Trophoblast cell (in vitro differentiated cells and primary cell): ENCODE results near the gene CD19.

Source experiments
- DNase-seq, 2 donors: peaks; one replicate each; pipeline ENCODE4 v3.0.0-alpha.2; 2016
- H2AFZ ChIP-seq: 2 replicates; pipeline ENCODE4 v1.6.1; 2013; ENCODE audit warnings: low read length, moderate library complexity, mild to moderate bottlenecking; ENCODE audit not compliant: insufficient read depth, poor library complexity
- H2AK5ac ChIP-seq: 2 replicates; pipeline ENCODE4 v1.6.1; 2013; ENCODE audit warnings: mild to moderate bottlenecking, low read length
- H2BK120ac ChIP-seq: 2 replicates; pipeline ENCODE4 v1.6.1; 2013; ENCODE audit warnings: low read length, mild to moderate bottlenecking, moderate library complexity; ENCODE audit not compliant: insufficient read depth, poor library complexity
- H2BK12ac ChIP-seq: 2 replicates; pipeline ENCODE4 v1.6.1; 2013; ENCODE audit warnings: mild to moderate bottlenecking, low read length, moderate library complexity
- H2BK5ac ChIP-seq: 2 replicates; pipeline ENCODE4 v1.6.1; 2013; ENCODE audit warnings: low read length, low read depth, moderate library complexity, mild to moderate bottlenecking; ENCODE audit not compliant: poor library complexity
- H3K14ac ChIP-seq: 2 replicates; pipeline ENCODE4 v1.6.1; 2013; ENCODE audit warnings: mild to moderate bottlenecking, low read length
- H3K18ac ChIP-seq: 2 replicates; pipeline ENCODE4 v1.6.1; 2013; ENCODE audit warnings: mild to moderate bottlenecking, low read length
- H3K23ac ChIP-seq: 2 replicates; pipeline ENCODE4 v1.6.1; 2013; ENCODE audit warnings: low read length
- H3K27ac ChIP-seq: 2 replicates; pipeline ENCODE4 v1.5.1; 2013; ENCODE audit warnings: low read depth, mild to moderate bottlenecking, inconsistent platforms, low read length, moderate library complexity
- H3K27me3 ChIP-seq: 2 replicates; pipeline ENCODE4 v1.6.1; 2013; ENCODE audit warnings: inconsistent platforms, mild to moderate bottlenecking, low read length, moderate library complexity; ENCODE audit not compliant: insufficient read depth
- H3K36me3 ChIP-seq, 2 experiments: 1 replicate in 1 of 2; 2 replicates in 1 of 2; pipeline ENCODE4 v1.6.1; 2013; ENCODE audit warnings: low read length in 2 of 2, mild to moderate bottlenecking in 2 of 2, moderate library complexity in 1 of 2; ENCODE audit not compliant: insufficient read depth in 2 of 2, control insufficient read depth in 1 of 2
- H3K4ac ChIP-seq: 2 replicates; pipeline ENCODE4 v1.6.1; 2013; ENCODE audit warnings: low read depth, mild to moderate bottlenecking, low read length, moderate library complexity
- H3K4me1 ChIP-seq, 2 experiments: 1 replicate in 1 of 2; 2 replicates in 1 of 2; pipeline ENCODE4 v1.6.1; 2013; ENCODE audit warnings: low read length in 2 of 2, mild to moderate bottlenecking in 2 of 2, moderate library complexity in 1 of 2; ENCODE audit not compliant: insufficient read depth in 2 of 2, control insufficient read depth in 1 of 2
- H3K4me2 ChIP-seq: 2 replicates; pipeline ENCODE4 v1.6.1; 2013; ENCODE audit warnings: inconsistent platforms, mild to moderate bottlenecking, low read length, moderate library complexity
- H3K4me3 ChIP-seq: 2 replicates; pipeline ENCODE4 v1.5.1; 2013; ENCODE audit warnings: mild to moderate bottlenecking, low read depth, low read length, inconsistent platforms
- H3K79me1 ChIP-seq: one replicate; pipeline ENCODE4 v1.6.1; 2013; ENCODE audit warnings: low read length
- H3K79me2 ChIP-seq: 2 replicates; pipeline ENCODE4 v1.6.1; 2013; ENCODE audit warnings: low read length, mild to moderate bottlenecking; ENCODE audit not compliant: control insufficient read depth, insufficient read depth, poor library complexity
- H3K9ac ChIP-seq: 2 replicates; pipeline ENCODE4 v1.6.1; 2013; ENCODE audit warnings: mild to moderate bottlenecking, low read length
- H3K9me3 ChIP-seq: 2 replicates; pipeline ENCODE4 v1.6.1; 2013; ENCODE audit warnings: low read depth, mild to moderate bottlenecking, control low read depth, inconsistent platforms, low read length; ENCODE audit not compliant: insufficient read depth
- H4K12ac ChIP-seq: 2 replicates; pipeline ENCODE4 v1.6.1; 2013; ENCODE audit warnings: low read depth, mild to moderate bottlenecking, low read length, moderate library complexity
- H4K8ac ChIP-seq: 2 replicates; pipeline ENCODE4 v1.6.1; 2013; ENCODE audit warnings: low read depth, mild to moderate bottlenecking, low read length, moderate library complexity
- H4K91ac ChIP-seq: one replicate; pipeline ENCODE4 v1.6.1; 2013; ENCODE audit warnings: low read depth, mild to moderate bottlenecking, low read length, moderate library complexity
- WGBS: extraction: QIAGEN DNeasy Blood & Tissue Kit; methylation state at CpG from one replicate; pipeline ENCODE4 v1.1.7; 2013; ENCODE audit warnings: missing lambda C conversion rate; ENCODE audit not compliant: insufficient read length, insufficient coverage; ENCODE audit errors: extremely low coverage; 5-methylcytosine and 5-hydroxymethylcytosine counted together

Gene CD19

DNA sequence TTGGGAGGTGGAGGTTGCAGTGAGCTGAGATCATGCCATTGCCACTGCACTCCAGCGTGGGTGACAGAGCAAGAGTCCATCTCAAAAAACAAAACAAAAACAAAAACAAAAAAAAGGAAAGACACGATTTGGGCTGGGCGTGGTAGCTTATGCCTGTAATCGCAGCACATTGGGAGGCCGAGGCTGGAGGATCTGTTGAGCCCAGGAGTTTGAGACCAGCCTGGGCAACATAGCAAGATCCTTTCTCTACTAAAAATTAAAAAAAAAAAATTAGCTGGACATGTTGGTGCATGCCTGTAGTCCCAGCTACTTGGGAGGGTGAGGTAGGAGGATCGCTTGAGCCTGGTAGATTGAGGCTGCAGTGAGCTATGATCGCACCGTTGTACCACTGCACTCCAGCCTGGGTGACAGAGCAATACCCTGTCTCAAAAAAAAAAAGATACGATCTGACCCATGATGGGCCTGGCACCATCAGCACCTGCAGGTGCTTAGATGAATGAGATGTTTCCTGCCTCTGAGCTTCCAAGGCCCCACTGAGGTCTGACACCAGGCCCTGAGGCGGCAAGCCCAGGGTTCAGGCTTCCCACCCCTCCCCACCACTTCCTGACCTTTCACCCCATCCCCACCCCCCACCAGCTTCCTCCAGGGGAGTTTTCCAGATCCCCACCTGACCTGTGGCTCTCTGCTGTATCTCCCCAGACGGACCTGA, 31.7 kb upstream of the CD19 start:
- no peak for DNase-seq
- WGBS: no CpG with 5 or more reads among the region's 11 CpGs
- Histone ChIP-seq H2BK120ac (no peak overlapping the region), H4K8ac (no peak overlapping the region), H3K4me2 (no peak overlapping the region), H2AFZ (no peak overlapping the region), H3K4me3 (no peak overlapping the region), H3K4ac (no peak overlapping the region), H3K23ac (no peak overlapping the region), H2BK5ac (no peak overlapping the region), H3K79me2 (no peaks in the 10 kb centered on the region), H3K18ac (no peak overlapping the region), H2BK12ac (no peak overlapping the region), H2AK5ac (no peak overlapping the region), H3K14ac (no peak overlapping the region), H3K27ac (no peak overlapping the region), H4K91ac (no peak overlapping the region), H3K4me1 (peaks cover 4 to 6% of the 10 kb centered on the region in 2 experiments), H4K12ac (no peak overlapping the region), H3K27me3 (no peaks in the 10 kb centered on the region), H3K9ac (no peak overlapping the region), H3K36me3 (peaks cover 4 to 8% of the 10 kb centered on the region in 2 experiments), H3K9me3 (peaks cover 1% of the 10 kb centered on the region), H3K79me1 (no peaks in the 10 kb centered on the region)

DNA sequence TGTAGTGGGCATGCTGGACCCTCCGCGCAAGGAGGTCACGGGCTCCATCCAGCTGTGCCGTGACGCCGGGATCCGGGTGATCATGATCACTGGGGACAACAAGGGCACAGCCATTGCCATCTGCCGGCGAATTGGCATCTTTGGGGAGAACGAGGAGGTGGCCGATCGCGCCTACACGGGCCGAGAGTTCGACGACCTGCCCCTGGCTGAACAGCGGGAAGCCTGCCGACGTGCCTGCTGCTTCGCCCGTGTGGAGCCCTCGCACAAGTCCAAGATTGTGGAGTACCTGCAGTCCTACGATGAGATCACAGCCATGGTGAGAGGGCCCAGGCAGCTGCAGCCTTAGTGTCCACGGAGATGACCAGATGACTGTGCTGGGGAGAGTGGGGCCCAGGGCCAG, 31.2 kb upstream of the CD19 start:
- no peak overlapping the region for H2BK12ac ChIP-seq
- H3K14ac ChIP-seq: no peak overlapping the region
- no peak overlapping the region for H2BK5ac ChIP-seq
- no peak overlapping the region for H3K9ac ChIP-seq
- no peaks in the 10 kb centered on the region for H3K79me1 ChIP-seq
- no peak overlapping the region for H2BK120ac ChIP-seq
- H3K4me3 ChIP-seq: no peak overlapping the region
- no peak overlapping the region for H4K91ac ChIP-seq
- no peak overlapping the region for H3K18ac ChIP-seq
- H3K4me2 ChIP-seq: no peak overlapping the region
- H3K23ac ChIP-seq: no peak overlapping the region
- H3K9me3 ChIP-seq: peaks cover 1% of the 10 kb centered on the region
- no peaks in the 10 kb centered on the region for H3K27me3 ChIP-seq
- WGBS: no CpG with 5 or more reads among the region's 25 CpGs
- H4K8ac ChIP-seq: no peak overlapping the region
- no peak overlapping the region for H2AK5ac ChIP-seq
- H4K12ac ChIP-seq: no peak overlapping the region
- H2AFZ ChIP-seq: no peak overlapping the region
- no peaks in the 10 kb centered on the region for H3K79me2 ChIP-seq
- H3K4ac ChIP-seq: no peak overlapping the region
- no peak for DNase-seq
- peaks cover 4 to 6% of the 10 kb centered on the region in 2 experiments for H3K4me1 ChIP-seq
- H3K36me3 ChIP-seq: peaks cover 4 to 12% of the 10 kb centered on the region in 2 experiments
- no peak overlapping the region for H3K27ac ChIP-seq

DNA sequence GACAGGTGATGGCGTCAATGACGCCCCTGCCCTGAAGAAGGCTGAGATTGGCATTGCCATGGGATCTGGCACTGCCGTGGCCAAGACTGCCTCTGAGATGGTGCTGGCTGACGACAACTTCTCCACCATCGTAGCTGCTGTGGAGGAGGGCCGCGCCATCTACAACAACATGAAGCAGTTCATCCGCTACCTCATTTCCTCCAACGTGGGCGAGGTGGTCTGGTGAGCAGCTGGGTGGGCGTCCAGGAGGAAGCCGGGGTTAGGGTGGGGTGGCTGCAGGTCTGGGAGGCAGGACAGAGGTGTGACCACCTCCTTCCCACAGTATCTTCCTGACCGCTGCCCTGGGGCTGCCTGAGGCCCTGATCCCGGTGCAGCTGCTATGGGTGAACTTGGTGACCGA, 29.9 kb upstream of the CD19 start:
- Histone ChIP-seq H4K12ac (no peak overlapping the region), H2BK5ac (no peak overlapping the region), H3K4me1 (peaks cover 4 to 6% of the 10 kb centered on the region in 2 experiments), H4K8ac (no peak overlapping the region), H3K27me3 (no peaks in the 10 kb centered on the region), H2BK12ac (no peak overlapping the region), H3K14ac (no peak overlapping the region), H3K36me3 (peaks cover 4 to 18% of the 10 kb centered on the region in 2 experiments), H3K79me2 (no peaks in the 10 kb centered on the region), H3K4me3 (no peak overlapping the region), H3K23ac (no peak overlapping the region), H3K9me3 (peaks cover 1% of the 10 kb centered on the region), H3K4ac (no peak overlapping the region), H3K27ac (no peak overlapping the region), H3K79me1 (no peaks in the 10 kb centered on the region), H3K9ac (no peak overlapping the region), H2AK5ac (no peak overlapping the region), H4K91ac (no peak overlapping the region), H3K4me2 (no peak overlapping the region), H3K18ac (no peak overlapping the region), H2AFZ (no peak overlapping the region), H2BK120ac (no peak overlapping the region)
- peak in 1 of 2 donors; percentile 31 for DNase-seq
- WGBS: no CpG with 5 or more reads among the region's 15 CpGs

DNA sequence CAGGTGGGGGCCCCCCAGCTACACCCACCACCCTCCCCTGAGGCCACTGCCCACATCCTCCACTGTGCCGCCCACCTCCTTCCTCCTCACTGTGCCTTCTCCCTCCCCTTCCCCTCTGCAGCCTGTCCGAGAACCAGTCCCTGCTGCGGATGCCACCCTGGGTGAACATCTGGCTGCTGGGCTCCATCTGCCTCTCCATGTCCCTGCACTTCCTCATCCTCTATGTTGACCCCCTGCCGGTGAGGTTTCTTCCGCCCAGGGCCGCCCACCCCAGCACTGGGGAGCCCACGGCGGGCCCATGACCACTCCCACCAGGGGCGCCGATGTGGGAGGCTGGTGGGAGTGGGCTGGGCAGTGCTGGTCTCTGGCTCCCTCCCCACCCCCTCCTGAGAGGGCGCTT, 28.9 kb upstream of the CD19 start:
- Histone ChIP-seq H3K4me2 (no peak overlapping the region), H3K9ac (no peak overlapping the region), H4K8ac (no peak overlapping the region), H4K12ac (no peak overlapping the region), H3K4ac (no peak overlapping the region), H2AK5ac (no peak overlapping the region), H3K27ac (no peak overlapping the region), H3K27me3 (no peaks in the 10 kb centered on the region), H2BK5ac (no peak overlapping the region), H3K4me3 (peak overlapping the region; percentile 7), H3K4me1 (peaks cover 3 to 5% of the 10 kb centered on the region in 2 experiments), H2AFZ (no peak overlapping the region), H3K14ac (no peak overlapping the region), H3K79me2 (no peaks in the 10 kb centered on the region), H4K91ac (no peak overlapping the region), H3K36me3 (peaks cover 4 to 18% of the 10 kb centered on the region in 2 experiments), H2BK12ac (no peak overlapping the region), H3K9me3 (peaks cover 1% of the 10 kb centered on the region), H3K79me1 (no peaks in the 10 kb centered on the region), H3K18ac (no peak overlapping the region), H2BK120ac (no peak overlapping the region), H3K23ac (no peak overlapping the region)
- WGBS: no CpG with 5 or more reads among the region's 11 CpGs
- DNase-seq: no peak
